ENCODE data around the gene PCGF1. TPM values are rescaled to one million over a fixed set of nuclear protein-coding genes. Genes with fewer than 3 reads are reported as not detected.

The PCGF1 gene
- total and polyA plus RNA-seq, 2 of the 13 experiments (the other 11 are each of a cell fraction or from before 2014, with no cell fraction given) = 20.4 to 22.6 TPM

DNA sequence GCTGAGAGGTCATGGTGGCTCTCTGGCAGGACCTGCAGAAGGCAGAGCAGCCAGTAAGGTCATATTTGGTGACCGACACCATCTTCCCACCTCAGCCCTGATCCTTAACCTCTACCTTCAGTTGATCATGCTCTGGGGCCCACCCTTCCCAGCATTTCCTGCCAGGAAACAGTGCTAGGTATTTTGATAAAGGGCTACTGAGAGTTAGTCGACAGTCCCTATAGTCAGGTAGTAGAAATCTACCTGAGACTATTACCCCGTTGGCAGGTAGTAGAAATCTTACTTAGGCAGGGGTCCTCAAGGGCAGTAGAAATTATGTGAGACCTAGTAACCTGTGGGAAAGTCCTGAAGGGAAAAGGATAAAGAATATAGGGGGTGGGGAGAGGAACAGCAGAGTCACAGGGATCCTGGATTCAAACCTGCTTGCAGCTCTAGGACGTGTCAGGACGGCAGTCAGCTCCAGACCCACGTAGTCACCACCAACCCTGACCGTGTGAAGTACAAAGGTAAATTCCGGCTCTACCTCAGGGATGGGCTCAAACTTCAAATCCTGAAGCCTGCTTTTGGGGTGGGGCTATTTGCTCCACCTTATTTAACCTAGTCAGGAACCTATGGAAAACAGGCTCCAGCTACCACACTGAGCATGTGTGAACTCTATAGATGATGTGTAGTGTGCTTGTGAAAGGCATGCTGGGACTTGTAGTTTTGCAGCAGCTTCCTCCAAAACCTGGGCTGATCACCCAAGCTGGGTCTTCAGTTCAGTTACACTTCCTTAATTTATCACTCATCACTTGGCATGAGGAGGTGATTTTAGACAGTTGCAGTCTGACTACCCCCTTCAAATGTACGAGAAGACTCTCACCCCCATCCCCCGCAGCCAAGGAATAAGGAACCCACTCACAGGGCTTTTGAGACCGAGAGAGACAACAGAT lies 18.5 kb upstream of the PCGF1 start, which contains the start of gene DQX1 (continued):
- TF ChIP-seq ZNF607 (CRISPR knock-in tag; IDR thresholded peaks at IDR 0.05; ENCODE audit: borderline replicate concordance) = 0 out of 2 replicates have a peak, but pooled peaks have one; percentile 33
- TF ChIP-seq MLX (CRISPR knock-in tag; IDR thresholded peaks at IDR 0.05) = peak; percentile 84; the same call in 1 of the 2 replicates
- peak; percentile 85 for TF ChIP-seq SALL1 (CRISPR knock-in tag; IDR thresholded peaks at IDR 0.05)
- no peak for TF ChIP-seq SYNCRIP (IDR thresholded peaks at IDR 0.05; ENCODE audit: insufficient read depth, low read depth, low read length)
- peak; percentile 93; the same call in 1 of the 2 replicates for TF ChIP-seq ZNF546 (CRISPR knock-in tag; conservative IDR thresholded peaks at IDR 0.05)
- peak; percentile 78 for TF ChIP-seq TAF1 (CRISPR knock-in tag; IDR thresholded peaks at IDR 0.05)
- TF ChIP-seq TERF1 (CRISPR knock-in tag; IDR thresholded peaks at IDR 0.05) = no peak
- no peak for TF ChIP-seq CHD2 (IDR thresholded peaks at IDR 0.05; ENCODE audit: low read depth, low read length)
- TF ChIP-seq DDIT3 (CRISPR knock-in tag; IDR thresholded peaks at IDR 0.05) = no peak
- no peak for TF ChIP-seq SP2 (CRISPR knock-in tag; IDR thresholded peaks at IDR 0.05)
- TF ChIP-seq ZBTB21 (CRISPR knock-in tag; IDR thresholded peaks at IDR 0.05) = no peak
- TF ChIP-seq HMGXB4 (CRISPR knock-in tag; IDR thresholded peaks at IDR 0.05; ENCODE audit: borderline replicate concordance in 1 of 2, low read depth in 1 of 2) = peak; percentile 24 to 52; a peak in 1 of 4 replicates
- peak; percentile 58; the same call in 1 of the 2 replicates for TF ChIP-seq TFDP1 (CRISPR knock-in tag; IDR thresholded peaks at IDR 0.05; ENCODE audit: borderline replicate concordance)
- no peak for TF ChIP-seq ZNF430 (CRISPR knock-in tag; IDR thresholded peaks at IDR 0.05)
- TF ChIP-seq ESRRA (CRISPR knock-in tag; IDR thresholded peaks at IDR 0.05; ENCODE audit: low read depth) = peak; percentile 53; the same call in 1 of the 2 replicates
- TF ChIP-seq PHF21A (CRISPR knock-in tag; IDR thresholded peaks at IDR 0.05) = no peak
- TF ChIP-seq ZHX1 (CRISPR knock-in tag; IDR thresholded peaks at IDR 0.05; ENCODE audit: low read depth) = peak; percentile 83
- TF ChIP-seq ZMYM3 (CRISPR knock-in tag; IDR thresholded peaks at IDR 0.05) = no peak
- TF ChIP-seq KDM6A (CRISPR knock-in tag; IDR thresholded peaks at IDR 0.05; ENCODE audit: low read depth) = no peak
- no peak for TF ChIP-seq SNAPC2 (CRISPR knock-in tag; IDR thresholded peaks at IDR 0.05)
- TF ChIP-seq ZNF121 (CRISPR knock-in tag; IDR thresholded peaks at IDR 0.05) = no peak
